Fibroblast of skin of left quadriceps (primary cell): Measurements from ENCODE around the gene MMP2.

Experiments used
- DNase-seq, 2 experiments: peaks; one replicate each; pipeline ENCODE4 v3.0.0-alpha.2; 2013; ENCODE audit warnings: low read depth in 2 of 2

The MMP2 gene

DNA sequence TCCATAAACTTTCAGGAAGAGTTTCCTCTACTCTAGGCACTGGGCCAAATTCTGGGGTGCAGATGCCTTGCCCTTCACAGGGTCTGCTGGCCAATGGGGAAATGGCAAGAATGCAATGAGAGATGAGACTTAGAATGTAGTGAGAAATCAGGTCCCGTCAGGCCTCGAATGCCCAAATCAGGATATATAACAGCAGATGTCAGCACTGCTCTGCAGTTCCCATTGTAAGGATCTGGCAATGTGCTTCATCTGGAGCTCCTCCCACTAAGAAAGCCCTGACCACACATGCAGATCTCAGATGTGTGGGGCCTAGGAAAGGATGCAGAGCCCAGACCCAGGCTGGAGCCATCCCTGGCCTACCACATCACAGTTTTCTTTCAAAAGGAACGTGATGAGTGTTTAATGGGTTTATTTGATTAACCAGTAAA lies 16.0 kb downstream of the MMP2 start:
- DNase-seq = peak; percentile 97

DNA sequence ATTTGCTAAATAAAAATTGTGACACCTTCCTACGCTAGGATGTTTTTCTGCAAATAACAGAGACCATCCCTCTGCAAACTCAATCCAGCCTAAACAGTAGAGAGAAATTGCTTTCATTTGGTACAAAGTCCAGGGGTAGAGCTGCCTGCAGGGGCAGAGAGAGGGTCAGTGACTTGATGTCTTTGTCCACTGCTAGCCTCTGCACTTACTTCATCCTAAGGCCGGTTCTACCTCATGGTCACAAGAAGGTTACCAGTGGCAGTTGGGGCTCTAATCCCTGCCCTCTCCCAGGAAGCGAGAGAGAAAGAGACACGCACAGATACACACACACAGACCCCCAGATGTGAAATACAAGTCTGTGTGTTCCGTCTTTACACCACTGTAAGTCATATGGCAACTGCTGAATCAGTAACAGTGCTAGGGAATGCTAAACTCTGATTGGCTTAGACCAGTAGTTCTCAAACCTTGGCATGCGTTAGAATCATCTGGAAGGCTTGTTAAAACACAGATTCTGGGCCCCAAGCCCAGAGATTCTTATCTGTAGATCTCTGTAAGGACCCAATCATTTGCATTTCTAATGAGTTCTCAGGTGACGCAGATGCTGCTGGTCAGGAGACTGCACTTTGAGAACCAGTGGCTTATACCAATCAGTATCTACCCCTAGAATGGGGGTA lies 16.8 kb downstream of the MMP2 start:
- peak; percentile 91 for DNase-seq

DNA sequence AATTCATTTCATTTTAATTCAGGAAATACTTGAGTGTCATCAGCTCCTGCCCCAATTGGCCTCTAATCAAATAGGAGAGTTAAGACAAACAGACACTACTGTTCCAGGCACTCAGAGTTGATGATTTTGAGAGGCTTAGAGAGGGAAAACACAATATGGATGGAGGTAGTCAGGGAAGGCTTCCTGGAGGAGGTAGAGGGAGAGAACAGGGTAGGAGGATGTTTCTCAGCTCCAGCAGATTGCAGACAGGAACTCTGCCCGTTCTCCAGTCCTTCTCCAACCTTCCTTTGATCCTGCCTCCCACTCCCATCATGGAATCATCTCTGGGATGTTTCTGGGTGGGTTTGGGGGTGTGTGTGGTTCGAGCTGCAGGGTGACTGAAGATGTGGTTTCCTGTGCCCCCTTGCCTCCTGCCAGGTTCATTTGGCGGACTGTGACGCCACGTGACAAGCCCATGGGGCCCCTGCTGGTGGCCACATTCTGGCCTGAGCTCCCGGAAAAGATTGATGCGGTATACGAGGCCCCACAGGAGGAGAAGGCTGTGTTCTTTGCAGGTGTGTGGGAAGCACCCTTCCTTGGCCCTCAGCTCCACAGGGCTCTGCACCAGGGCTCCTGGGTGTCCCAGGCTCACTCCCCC lies 17.6 kb downstream of the MMP2 start:
- DNase-seq = no peak

DNA sequence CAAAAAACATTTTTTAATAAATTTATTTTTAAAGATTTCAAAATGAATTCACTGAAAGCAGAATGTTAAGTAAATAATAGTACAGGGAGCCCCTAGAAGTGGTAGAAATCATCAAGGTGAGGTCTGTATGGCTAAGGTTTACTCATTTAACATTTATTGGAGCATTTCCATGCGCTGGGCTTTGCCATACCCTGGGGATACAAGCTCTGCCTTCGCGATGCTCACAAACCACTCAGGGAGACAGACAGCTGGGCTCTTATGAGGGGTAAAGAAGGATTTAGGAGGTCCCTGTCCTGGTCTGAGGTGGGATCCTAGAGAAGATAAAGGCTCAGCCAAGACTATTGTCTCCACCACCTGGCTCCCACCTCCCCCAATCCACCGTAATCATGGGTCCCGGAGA lies 18.6 kb downstream of the MMP2 start:
- DNase-seq = no peak

DNA sequence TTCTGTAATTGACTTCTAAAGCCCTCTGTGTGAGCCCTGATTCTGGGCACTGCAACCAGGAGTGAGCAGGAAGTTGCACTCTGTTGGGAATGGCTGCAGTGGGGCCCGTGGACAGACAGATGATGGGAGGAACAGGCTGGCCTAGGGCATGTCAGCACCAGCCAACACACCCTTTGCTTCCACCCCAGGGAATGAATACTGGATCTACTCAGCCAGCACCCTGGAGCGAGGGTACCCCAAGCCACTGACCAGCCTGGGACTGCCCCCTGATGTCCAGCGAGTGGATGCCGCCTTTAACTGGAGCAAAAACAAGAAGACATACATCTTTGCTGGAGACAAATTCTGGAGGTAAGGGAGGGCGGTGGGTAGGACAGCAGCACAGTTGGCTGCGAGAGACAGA lies 19.1 kb downstream of the MMP2 start:
- DNase-seq = no peak

DNA sequence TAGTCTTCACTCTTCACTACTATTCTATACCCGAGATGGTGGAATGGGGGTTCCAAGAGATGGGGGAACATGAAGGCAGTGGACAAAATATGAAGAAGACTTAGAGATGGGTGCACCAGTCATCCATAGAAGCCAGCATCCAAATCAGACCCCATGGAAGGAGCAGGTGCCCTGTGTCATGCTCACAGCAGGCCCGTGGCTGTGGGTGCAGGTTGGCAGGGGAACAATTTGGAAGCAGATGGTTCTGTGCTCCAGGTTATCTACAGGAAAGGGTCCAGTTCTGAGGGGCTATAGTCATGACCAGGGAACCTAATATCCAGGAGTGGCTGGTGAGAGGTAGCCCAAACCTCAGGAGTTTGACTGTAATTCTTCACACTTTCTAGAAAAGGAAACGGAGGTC lies 20.3 kb downstream of the MMP2 start:
- DNase-seq = no peak

DNA sequence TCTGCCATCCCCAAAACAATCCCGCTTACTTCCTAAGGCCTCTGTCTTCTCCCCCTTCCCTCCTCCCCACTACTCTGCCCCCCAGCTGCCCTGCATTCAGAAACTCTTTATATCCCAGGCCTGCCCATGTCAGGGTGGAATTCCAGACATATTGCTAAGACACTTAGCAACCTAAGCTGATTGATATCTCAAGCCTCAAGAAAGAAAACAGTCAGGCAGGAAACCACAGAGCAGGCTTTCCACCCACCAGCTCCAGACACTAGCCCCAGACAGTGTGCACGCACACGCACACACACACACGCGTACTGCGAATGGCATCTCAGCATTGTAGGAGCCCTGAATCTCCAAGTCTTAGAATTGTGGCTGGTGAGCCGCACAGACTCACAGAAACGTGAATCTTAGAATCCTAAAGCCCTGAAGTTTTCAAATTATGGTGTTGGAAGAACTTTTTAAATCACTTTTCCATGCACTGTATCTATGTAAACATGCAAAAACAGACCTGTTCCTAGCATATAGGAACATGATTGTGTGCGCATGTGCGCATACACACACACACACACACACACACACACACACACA lies 21.0 kb downstream of the MMP2 start:
- peak; percentile 98 to 99 for DNase-seq

DNA sequence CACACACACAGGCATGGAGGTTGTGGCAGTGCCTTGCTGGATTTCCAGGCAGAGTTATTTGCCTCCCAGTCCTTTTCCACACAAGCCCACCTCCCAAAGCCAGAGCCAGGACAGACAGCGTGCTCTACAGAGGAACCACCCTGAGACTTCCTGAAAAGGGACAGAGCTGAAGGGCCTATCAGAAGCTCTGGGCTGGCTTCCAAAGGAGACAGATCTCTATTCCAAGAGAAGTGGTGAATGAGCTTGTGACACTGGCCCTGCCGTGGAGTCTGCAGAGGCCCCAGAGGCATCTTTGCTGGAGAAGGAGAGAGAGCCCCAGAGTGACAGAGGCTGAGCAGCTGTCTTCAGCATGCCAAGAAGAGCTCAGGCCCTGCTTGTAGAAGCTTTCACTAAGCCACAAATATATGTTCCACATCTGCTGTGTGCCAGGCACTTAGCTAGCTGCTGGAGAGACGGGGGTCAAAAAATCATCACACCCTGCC lies 21.6 kb downstream of the MMP2 start:
- no peak for DNase-seq

DNA sequence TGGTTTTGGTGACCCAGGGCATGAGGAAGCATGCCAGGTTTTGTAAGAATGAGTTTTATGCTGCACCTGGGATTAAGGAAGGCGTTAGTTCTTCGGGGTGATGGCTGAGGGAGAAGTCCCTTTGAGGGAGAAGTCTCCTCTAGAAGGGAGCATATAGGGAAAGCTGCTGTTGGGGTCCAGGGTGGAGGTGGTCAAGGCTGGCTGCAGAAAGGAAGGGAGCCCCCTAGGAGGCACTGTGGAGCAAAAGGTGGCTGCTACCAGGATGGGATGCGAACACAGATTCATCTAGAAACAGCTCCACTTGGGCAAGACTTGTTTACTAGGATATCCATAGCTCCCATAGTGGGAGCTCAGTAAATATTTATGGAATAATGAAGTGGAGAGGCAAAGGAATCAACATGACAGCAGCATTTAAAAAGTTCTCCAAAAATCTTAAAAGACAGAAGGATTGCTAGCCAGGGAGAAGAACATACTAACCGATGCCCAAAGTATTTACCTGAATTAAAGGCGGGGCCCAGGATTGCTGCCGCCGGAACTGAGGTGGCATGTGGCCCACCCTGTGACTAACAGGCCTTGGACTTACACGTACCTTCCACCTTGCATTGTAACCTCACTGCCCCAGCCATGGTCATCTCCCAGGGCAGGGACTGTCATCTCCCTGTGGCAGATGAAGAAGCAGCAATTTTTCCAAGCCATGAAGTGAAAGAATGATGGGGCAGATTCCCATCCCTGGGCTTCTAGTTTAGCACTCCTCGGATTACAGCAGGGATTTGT lies 22.7 kb downstream of the MMP2 start:
- no peak for DNase-seq

DNA sequence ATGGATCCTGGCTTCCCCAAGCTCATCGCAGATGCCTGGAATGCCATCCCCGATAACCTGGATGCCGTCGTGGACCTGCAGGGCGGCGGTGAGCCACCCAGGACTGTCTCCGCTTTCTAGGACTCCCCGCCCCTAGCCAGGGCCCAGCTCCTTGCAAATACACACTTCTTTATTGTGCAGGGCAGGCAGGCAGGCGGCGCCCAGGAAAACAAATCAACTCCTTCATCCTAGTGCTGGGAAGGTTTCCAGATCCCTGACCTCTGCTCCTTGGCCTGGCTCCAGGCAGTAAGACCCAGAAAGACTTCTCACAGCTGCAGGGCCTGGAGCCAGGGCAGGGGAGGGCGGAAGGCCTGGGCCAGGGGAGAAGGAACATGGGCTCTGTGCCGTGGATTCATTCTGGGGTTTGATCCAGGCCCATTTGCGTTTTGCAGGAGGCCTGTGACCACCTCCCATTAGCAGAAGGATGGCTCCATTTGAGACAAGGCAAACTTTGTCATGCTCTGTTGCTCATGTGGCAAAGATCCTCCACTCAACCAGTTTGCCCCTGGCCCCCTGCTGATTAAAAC lies 23.9 kb downstream of the MMP2 start:
- peak in 1 of 2 experiments; percentile 42 for DNase-seq

DNA sequence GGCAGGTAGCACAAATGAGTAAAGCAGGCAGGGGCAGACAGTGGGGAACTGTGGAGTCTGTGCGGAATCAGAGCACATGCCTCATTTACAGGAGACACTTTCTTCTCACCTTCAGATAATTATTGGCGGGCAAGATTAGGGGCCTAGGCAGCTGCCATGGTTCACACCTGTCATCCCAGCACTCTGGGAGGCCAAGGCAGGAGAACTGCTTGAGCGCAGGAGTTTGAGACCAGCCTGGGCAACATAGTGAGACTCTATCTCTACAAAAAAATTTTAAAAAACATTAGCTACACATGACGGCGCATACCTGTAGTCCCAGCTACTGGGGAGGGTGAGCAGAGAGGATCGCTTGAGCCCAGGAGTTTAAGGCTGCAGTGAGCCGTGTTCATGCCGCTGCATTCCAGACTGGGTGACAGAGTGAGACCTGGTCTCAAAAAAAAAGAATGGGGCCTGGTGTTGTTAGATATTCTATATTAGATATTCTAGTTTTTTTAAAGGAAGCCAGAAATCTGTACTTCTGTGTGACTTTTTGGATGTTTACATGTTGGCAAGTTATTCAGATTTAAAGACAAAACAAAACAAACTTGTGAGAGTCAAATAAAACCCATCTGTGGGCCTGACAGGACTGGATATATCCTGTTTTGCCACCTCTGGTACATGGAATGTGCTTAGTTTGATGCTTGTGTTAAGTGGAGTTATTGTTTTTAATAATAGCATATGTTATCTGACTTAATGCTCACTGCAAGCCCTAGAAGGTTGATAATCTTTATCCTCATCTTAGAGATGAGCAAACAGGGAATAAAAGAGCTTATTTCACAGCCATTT lies 24.9 kb downstream of the MMP2 start:
- no peak for DNase-seq

DNA sequence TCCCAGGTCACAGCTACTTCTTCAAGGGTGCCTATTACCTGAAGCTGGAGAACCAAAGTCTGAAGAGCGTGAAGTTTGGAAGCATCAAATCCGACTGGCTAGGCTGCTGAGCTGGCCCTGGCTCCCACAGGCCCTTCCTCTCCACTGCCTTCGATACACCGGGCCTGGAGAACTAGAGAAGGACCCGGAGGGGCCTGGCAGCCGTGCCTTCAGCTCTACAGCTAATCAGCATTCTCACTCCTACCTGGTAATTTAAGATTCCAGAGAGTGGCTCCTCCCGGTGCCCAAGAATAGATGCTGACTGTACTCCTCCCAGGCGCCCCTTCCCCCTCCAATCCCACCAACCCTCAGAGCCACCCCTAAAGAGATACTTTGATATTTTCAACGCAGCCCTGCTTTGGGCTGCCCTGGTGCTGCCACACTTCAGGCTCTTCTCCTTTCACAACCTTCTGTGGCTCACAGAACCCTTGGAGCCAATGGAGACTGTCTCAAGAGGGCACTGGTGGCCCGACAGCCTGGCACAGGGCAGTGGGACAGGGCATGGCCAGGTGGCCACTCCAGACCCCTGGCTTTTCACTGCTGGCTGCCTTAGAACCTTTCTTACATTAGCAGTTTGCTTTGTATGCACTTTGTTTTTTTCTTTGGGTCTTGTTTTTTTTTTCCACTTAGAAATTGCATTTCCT lies 26.5 kb downstream of the MMP2 start:
- no peak for DNase-seq

DNA sequence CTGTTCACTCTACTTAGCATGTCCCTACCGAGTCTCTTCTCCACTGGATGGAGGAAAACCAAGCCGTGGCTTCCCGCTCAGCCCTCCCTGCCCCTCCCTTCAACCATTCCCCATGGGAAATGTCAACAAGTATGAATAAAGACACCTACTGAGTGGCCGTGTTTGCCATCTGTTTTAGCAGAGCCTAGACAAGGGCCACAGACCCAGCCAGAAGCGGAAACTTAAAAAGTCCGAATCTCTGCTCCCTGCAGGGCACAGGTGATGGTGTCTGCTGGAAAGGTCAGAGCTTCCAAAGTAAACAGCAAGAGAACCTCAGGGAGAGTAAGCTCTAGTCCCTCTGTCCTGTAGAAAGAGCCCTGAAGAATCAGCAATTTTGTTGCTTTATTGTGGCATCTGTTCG lies 27.1 kb downstream of the MMP2 start:
- no peak for DNase-seq

DNA sequence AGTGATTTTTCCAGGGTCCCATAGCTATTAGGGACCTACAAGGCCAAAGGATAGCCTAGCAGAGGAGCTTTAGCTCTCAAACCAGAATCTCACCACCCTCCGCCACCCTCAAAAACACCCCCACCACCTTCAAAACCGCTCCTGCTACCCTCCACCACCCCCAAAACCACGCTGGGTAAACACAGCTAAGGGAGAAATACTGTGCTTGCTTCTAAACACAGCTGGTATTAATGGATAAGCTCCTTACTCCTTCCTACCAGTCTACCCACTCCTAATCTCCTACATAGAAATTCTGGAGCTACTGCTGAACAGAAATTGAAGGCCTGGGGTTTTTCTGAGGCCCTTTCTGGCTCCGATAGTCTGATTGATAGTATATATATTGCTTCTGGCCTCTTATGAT lies 27.7 kb downstream of the MMP2 start:
- DNase-seq = no peak

DNA sequence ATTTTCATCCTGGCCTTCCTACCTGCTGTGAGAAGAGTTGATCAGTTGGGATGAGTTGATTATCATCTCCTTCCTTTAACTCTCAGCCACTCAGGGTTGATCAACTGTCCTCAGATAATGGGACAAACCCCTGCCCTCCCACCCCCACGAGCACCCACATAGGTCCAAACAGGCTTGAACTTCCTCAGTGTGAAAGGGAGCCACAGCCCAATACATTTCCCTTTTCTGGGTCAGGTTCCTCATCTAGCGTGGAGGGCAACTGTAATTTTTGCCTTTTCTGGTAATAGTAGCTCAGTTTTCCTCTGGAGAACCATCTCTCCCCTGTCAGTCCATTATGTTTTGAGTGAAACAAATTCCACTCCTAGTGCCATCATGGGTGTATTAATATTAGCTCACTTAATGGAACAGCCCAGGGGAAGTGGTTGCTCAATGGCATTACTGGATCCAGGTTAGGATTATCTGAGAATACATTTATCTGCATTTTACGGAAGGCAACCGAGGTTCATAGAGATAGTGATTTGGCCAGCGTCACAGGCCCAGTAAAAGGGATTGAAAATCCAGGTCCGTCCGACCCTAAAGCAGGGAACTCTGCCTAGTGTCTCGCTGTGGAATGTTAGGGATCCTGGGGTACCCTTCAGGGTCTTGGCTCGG lies 29.4 kb downstream of the MMP2 start:
- DNase-seq = no peak

DNA sequence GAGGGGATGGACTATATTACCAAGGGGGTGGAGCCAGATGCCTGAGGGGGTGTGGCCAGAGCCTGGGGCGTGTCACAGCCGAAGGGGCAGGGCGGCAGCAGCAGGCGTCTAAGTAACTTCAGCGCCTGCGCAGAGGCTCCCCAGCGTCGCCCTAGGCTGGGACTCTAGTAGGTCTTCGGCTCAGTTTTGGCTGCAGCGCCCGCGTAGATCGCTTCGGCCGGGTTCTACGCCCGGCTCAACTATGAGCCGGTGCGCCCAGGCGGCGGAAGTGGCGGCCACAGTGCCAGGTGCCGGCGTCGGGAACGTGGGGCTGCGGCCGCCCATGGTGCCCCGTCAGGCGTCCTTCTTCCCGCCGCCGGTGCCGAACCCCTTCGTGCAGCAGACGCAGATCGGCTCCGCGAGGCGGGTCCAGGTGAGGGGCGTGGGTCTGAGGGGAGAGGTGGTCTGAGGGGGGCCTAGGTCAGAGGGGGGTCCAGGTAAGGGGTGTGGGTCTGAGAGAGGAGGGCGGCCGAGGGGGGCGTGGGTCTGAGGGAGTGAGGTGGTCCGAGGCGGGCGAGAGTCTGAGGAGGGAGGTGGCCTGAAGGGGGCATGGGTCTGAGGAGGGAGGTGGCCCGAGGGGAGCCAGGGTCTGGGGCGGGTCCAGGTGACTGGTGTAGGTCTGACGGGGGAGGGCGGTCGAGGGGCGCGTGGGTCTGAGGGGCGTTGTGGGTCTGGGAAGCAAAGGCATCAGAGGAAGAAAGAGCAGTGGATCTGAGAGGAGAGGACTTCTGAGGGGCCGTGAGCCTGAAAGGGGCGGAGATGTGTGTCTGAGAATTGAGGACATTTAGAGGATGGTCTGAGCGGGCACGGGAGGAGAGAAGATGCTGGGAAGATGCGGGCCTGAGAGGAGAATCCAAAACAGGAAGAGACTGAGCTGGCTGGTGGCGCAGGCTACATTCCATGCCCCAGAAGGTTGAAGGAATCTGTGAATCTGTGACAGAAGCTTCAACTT lies 30.2 kb downstream of the MMP2 start, which contains the start of gene LPCAT2:
LPCAT2 (plus strand) TSS at position 132 of the 991 bp plus-strand sequence; CDS start at position 242, 110 bp downstream.
- peak; percentile 74 to 75 for DNase-seq

DNA sequence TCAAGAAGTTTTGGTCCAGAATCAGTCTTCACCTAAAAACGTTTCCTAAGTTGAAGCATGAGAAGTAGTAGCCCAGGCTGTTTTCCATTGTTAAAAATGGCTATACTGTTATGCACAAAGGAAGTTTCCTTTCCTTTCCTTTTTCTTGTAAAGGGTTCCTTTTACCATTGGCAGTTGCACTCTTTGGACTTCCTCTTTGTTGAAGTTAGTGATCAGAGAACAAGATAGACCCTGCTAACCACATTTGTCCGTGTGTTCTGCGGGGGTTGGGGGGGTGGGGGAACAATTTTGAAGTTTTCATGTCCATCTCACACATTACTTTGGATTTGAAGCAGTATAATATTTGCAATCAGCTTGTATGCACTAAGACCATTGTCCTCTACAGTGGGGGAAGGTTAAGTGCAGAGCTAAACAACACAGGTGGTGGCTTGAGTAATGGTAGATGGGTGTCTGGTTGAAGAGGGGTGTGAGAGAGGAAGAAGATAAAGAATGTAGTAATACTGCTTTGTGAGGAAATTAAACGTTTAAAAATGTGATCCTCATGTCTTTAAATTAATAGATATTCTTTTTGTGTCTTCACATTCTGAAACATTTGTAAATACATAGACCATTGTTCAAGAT lies 31.3 kb downstream of the MMP2 start:
- DNase-seq = no peak

DNA sequence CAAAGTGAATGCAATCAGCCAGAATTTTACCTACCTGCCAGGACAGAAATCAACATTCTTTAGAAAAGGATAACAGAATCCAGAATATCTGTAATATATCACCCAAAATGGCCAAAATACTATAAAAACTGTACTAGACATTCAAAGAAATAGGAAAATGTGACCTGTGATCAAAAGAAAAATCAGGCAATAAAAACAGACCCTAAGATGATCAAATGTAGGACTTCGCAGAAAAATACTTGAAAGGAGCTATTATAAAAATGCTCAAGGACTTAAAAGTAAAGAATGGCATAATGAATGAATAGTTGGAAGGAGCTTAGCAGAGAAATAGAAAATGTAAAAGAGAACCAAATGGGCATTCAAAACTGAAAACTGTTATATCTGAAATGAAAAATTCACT lies 33.9 kb downstream of the MMP2 start:
- no peak for DNase-seq
